ENCODE data around the gene C10orf88.

C10orf88 gene

DNA sequence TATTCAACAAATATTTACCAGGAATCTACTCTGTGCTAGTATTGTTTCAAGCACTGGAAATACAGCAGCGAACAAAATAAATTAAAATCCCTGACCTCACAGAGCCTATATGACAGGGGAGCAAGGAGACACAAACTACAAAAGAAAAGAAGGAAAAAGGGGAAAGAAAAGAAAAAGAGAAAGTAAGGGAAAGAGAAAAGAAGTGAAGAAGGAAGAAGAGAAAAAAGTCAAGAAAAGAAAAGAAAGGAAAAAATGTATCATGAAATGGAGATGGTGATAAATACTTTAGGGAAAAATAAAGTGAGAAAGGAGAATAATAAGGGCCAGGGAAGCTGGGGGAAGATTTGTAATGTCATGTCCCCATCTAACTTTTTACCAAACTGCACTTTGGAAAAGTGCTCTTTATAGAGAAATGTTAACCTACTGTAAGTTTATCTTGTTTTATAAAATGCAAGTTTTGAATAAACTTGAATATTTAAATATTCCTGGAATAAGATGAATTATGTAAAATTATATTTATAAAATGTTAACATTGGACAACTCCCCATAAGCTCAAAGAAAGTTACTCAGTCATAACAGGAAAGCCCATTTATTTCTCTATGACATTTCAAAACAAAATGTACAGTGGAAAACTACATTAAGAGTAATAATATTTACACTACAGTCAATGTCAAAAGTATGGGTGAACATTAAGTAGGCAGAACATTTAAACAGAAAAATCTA, 14.7 kb downstream of the C10orf88 start:
- TF ChIP-seq, protein P1, sequence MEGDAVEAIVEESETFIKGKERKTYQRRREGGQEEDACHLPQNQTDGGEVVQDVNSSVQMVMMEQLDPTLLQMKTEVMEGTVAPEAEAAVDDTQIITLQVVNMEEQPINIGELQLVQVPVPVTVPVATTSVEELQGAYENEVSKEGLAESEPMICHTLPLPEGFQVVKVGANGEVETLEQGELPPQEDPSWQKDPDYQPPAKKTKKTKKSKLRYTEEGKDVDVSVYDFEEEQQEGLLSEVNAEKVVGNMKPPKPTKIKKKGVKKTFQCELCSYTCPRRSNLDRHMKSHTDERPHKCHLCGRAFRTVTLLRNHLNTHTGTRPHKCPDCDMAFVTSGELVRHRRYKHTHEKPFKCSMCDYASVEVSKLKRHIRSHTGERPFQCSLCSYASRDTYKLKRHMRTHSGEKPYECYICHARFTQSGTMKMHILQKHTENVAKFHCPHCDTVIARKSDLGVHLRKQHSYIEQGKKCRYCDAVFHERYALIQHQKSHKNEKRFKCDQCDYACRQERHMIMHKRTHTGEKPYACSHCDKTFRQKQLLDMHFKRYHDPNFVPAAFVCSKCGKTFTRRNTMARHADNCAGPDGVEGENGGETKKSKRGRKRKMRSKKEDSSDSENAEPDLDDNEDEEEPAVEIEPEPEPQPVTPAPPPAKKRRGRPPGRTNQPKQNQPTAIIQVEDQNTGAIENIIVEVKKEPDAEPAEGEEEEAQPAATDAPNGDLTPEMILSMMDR (IDR thresholded peaks at IDR 0.05; ENCODE audit: unreplicated experiment in 3 of 3), result no peak
- no peak overlapping the region for H3K27ac Mint-ChIP-seq
- H3K36me3 Mint-ChIP-seq (ENCODE audit: low read depth), result peaks cover 53% of the 10 kb centered on the region
- peaks cover 6% of the 10 kb centered on the region for H3K9me3 Mint-ChIP-seq
- no peak overlapping the region for H3K4me3 Mint-ChIP-seq
- no peaks in the 10 kb centered on the region for H3K27me3 Mint-ChIP-seq (ENCODE audit: low read depth)
- peaks cover 6% of the 10 kb centered on the region for H3K4me1 Mint-ChIP-seq

DNA sequence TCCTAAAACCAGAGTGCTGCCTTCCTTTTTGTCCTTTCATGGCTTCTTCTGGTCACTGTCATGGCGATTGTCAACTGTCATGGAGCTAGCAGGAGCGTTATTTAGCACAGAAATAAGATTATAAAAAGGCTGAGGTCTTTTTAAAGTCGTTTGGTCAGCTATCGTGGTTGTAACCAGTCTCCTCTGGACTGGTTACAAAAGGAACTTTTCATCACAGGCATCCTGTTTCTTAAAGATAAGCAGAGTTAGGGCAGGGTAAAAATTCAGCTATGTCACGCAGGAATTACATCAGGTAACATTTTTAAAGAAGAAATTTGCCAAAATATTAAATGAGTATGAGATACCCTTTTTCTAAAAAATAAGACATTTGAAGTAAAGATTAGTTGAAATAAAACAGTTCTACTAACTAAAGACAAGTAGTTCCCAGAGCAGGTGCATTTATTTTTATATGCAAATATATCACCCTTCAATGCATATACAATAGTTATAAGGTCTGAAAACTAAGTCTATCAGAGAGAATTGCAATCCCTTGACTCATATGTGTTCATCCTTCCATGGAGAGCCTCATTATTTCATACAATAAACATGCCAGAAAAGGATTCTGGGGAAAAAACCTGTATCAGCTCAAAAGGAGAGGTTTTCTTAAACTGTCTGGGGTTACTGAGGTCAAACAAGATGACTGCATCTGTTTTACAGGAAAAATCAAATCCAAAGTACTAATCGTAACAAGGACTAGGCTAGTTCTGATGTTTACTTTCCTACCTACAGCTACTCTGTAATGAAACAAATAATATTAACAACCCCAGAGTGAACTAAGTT, 22.7 kb downstream of the C10orf88 start:
- TF ChIP-seq, protein P1 (IDR thresholded peaks at IDR 0.05; ENCODE audit: unreplicated experiment in 3 of 3), result no peak
- Mint-ChIP-seq H3K9me3 (peaks cover 4% of the 10 kb centered on the region), H3K36me3 (ENCODE audit: low read depth) (peaks cover 26% of the 10 kb centered on the region), H3K4me3 (no peak overlapping the region), H3K27ac (no peak overlapping the region), H3K4me1 (no peaks in the 10 kb centered on the region), H3K27me3 (ENCODE audit: low read depth) (no peaks in the 10 kb centered on the region)

DNA sequence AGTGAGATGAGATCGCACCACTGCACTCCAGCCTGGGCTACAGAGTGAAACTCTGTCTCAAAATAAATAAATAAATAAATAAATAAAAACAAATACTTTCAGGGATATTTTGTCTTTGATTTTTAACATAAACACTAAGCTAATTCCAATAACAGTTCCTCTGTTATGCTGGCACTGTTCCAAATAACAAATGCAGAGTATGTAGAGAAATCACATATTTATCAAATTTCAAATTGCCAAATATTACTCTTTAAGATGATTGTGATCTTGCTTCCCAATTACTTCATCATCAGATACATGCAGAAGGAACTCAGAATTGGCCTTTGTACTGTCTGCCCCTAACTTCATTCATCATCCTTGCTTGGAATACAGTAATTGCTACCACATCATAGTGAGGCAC, 23.9 kb downstream of the C10orf88 start:
- H3K4me3 Mint-ChIP-seq, result no peak overlapping the region
- H3K4me1 Mint-ChIP-seq, result no peaks in the 10 kb centered on the region
- no peaks in the 10 kb centered on the region for H3K9me3 Mint-ChIP-seq
- no peaks in the 10 kb centered on the region for H3K27me3 Mint-ChIP-seq (ENCODE audit: low read depth)
- no peak overlapping the region for H3K27ac Mint-ChIP-seq
- H3K36me3 Mint-ChIP-seq (ENCODE audit: low read depth), result peaks cover 20% of the 10 kb centered on the region
- TF ChIP-seq, protein P1 (IDR thresholded peaks at IDR 0.05; ENCODE audit: unreplicated experiment in 3 of 3), result no peak

DNA sequence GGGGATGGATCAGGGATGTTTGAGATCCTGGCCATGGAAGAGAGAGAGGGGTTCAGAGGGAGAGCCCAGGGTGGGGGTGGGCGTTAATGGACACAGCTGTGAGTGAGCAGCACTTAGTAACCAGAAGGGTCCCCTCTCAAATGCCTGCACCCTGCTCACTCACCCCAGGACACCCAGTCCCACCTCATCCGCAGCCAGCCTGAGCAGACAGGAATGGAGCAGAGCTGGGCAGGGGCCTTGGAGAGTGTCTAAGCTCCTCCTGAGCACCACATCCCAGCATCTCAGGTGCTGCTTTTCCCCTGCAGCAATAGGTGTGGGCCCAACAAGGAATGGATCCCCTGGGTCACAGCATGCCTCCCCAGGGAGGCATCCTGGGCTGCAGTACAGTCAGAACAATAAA, 38.3 kb downstream of the C10orf88 start:
- Mint-ChIP-seq H3K4me1 (no peaks in the 10 kb centered on the region), H3K9me3 (peaks cover 3% of the 10 kb centered on the region), H3K36me3 (ENCODE audit: low read depth) (no peaks in the 10 kb centered on the region), H3K4me3 (no peak overlapping the region), H3K27me3 (ENCODE audit: low read depth) (no peaks in the 10 kb centered on the region), H3K27ac (no peak overlapping the region)
- TF ChIP-seq, protein P1 (IDR thresholded peaks at IDR 0.05; ENCODE audit: unreplicated experiment in 3 of 3), result no peak

DNA sequence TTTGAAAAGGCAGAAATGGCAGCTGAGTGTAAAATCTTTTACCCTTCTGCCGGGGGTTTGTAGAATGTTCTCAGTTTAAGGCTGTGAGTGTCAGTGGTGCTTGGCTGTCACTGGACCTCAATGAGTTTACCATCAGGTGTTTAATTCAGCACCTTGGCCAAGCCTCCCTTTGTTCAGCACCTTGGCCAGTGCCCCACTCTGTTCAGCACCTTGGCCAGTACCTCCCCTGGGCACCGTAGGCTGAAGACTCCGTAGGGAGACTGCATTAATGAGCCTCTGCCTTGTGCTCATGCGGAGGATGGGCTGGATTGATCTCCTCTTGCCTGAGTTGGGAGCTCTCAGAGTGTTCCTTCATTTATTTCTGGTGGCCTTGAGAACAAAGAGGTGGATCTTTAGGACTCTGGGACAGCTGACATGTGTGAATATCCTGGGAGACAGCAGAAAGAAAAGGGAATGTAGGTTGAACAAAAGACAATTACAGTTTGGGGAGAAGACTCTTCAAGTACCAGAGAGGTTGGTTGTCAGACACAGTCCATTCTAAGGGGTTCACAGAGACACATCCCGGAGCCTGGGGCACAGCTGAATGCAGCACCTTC, 42.0 kb downstream of the C10orf88 start:
- H3K36me3 Mint-ChIP-seq (ENCODE audit: low read depth), result no peaks in the 10 kb centered on the region
- H3K4me3 Mint-ChIP-seq, result no peak overlapping the region
- TF ChIP-seq, protein P1 (IDR thresholded peaks at IDR 0.05; ENCODE audit: unreplicated experiment in 3 of 3), result no peak
- no peak overlapping the region for H3K27ac Mint-ChIP-seq
- peaks cover 9% of the 10 kb centered on the region for H3K27me3 Mint-ChIP-seq (ENCODE audit: low read depth)
- no peaks in the 10 kb centered on the region for H3K4me1 Mint-ChIP-seq
- no peaks in the 10 kb centered on the region for H3K9me3 Mint-ChIP-seq

Data from nephron (organoid).